HL-60 (cell line): Measurements from ENCODE around the gene SIX1.

Source experiments
- DNase-seq, 2 experiments: peaks; one replicate each; pipeline ENCODE4 v3.0.0-alpha.2; 2010 to 2020; ENCODE audit warnings: low read depth in 1 of 2, low spot score in 1 of 2
- H3K27ac ChIP-seq: fragments of 250-450 bp; sonication (Bioruptor Pico); replicated peaks from 2 replicates; pipeline ENCODE4 v1.5.1; 2020; ENCODE audit warnings: mild to moderate bottlenecking, moderate library complexity
- H3K27me3 ChIP-seq: fragments of 250-450 bp; sonication (Bioruptor Pico); 2 replicates; pipeline ENCODE4 v1.5.1; 2021; ENCODE audit warnings: mild to moderate bottlenecking, moderate library complexity; ENCODE audit not compliant: insufficient read depth, poor library complexity, severe bottlenecking
- H3K4me3 ChIP-seq: replicated peaks from 2 replicates; pipeline ENCODE4 v1.5.1; 2011; ENCODE audit warnings: mild to moderate bottlenecking, control low read depth, low read length; ENCODE audit not compliant: insufficient read depth
- GABPA ChIP-seq: IDR thresholded peaks from 2 replicates; pipeline ENCODE4 v1.6.1; 2012; ENCODE audit warnings: low read depth
- POLR2AphosphoS5 ChIP-seq: IDR thresholded peaks from 2 replicates; pipeline ENCODE4 v1.6.1; 2012; ENCODE audit warnings: low read depth
- REST ChIP-seq: IDR thresholded peaks from 2 replicates; pipeline ENCODE4 v1.6.1; 2012; ENCODE audit warnings: low read depth; ENCODE audit not compliant: insufficient replicate concordance
- SPI1 ChIP-seq: IDR thresholded peaks from 2 replicates; pipeline ENCODE4 v1.6.1; 2012; ENCODE audit warnings: low read depth, mild to moderate bottlenecking, borderline replicate concordance
- TF ChIP-seq, protein P1 (sequence below): IDR thresholded peaks from one replicate; pipeline ENCODE4 v1.5.1; 2011; ENCODE audit warnings: low read length, control low read depth, inconsistent platforms; ENCODE audit not compliant: insufficient read depth

SIX1 gene

DNA sequence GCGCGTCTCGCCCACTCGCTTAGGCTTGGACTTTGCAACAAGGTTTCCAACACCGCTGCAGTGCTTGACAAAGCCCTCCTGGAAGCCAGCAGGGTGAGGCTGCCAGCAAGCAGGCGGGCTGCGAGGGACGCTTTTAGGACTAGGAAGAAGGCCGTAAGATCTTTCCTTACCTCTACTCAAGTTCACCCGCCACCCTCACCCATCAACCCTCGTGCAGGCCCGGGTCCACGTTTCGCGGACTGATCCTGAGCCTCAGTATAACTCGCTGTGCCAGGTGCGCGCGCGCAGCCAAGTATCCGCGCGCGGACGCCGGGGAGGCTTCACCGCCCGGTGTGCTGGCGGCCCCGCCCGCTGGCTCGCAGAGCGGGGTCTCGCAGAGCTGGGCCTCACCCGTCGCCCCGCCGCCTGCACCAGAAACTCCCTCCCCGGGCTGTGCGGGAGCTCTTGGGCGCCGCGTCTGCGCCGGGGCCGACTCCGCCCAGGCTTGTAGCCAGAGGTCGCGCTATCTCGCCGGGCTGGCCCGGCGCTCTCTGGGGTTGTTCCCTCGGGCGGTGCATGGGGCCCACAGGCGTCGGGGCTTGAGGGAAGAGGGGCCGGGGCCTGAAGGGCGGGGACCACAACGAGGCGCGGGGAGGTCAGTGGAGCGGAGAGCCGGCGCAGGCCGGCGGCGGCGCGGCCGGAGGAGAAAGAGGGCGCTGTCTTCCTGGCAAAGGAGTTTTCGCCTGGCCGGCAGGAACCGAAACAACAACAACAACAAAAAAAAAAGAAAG lies 7.6 kb upstream of the SIX1 start:
- peak overlapping the region; percentile 75 for H3K4me3 ChIP-seq
- no peak overlapping the region for H3K27ac ChIP-seq
- TF ChIP-seq SPI1 (no peak), REST (no peak), GABPA (no peak), POLR2AphosphoS5 (no peak)
- TF ChIP-seq, protein P1, sequence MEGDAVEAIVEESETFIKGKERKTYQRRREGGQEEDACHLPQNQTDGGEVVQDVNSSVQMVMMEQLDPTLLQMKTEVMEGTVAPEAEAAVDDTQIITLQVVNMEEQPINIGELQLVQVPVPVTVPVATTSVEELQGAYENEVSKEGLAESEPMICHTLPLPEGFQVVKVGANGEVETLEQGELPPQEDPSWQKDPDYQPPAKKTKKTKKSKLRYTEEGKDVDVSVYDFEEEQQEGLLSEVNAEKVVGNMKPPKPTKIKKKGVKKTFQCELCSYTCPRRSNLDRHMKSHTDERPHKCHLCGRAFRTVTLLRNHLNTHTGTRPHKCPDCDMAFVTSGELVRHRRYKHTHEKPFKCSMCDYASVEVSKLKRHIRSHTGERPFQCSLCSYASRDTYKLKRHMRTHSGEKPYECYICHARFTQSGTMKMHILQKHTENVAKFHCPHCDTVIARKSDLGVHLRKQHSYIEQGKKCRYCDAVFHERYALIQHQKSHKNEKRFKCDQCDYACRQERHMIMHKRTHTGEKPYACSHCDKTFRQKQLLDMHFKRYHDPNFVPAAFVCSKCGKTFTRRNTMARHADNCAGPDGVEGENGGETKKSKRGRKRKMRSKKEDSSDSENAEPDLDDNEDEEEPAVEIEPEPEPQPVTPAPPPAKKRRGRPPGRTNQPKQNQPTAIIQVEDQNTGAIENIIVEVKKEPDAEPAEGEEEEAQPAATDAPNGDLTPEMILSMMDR: no peak
- DNase-seq: peak; percentile 31 to 49
- peaks cover 56% of the 10 kb centered on the region for H3K27me3 ChIP-seq

- DNase-seq: no peak
- TF ChIP-seq GABPA: no peak
- TF ChIP-seq REST: no peak
- no peak for TF ChIP-seq POLR2AphosphoS5
- TF ChIP-seq, protein P1: no peak
- no peak for TF ChIP-seq SPI1
- H3K27me3 ChIP-seq: peaks cover 64% of the 10 kb centered on the region
- peak overlapping the region; percentile 75 for H3K4me3 ChIP-seq
- H3K27ac ChIP-seq: no peak overlapping the region
These were observed 6.8 kb upstream of the SIX1 start for GRCh38 chr14:60655898-60656685.

GRCh38 chr14:60655119-60655897 lies 6.0 kb upstream of the SIX1 start:
- H3K4me3 ChIP-seq: no peak overlapping the region
- DNase-seq: no peak
- H3K27me3 ChIP-seq: peaks cover 70% of the 10 kb centered on the region
- no peak for TF ChIP-seq GABPA
- TF ChIP-seq POLR2AphosphoS5: no peak
- H3K27ac ChIP-seq: no peak overlapping the region

GRCh38 chr14:60654334-60654821 lies 5.1 kb upstream of the SIX1 start:
- TF ChIP-seq, protein P1: no peak
- TF ChIP-seq REST (no peak), GABPA (no peak), POLR2AphosphoS5 (no peak), SPI1 (no peak)
- Histone ChIP-seq H3K4me3 (no peak overlapping the region), H3K27ac (no peak overlapping the region), H3K27me3 (peaks cover 78% of the 10 kb centered on the region)
- DNase-seq: no peak
